Frontal cortex (tissue), 4 donors: ENCODE data around the gene BAX. TPM values are rescaled to one million over a fixed set of nuclear protein-coding genes. Genes with fewer than 3 reads are reported as not detected.

ENCODE experiments used
- DNase-seq, 2 donors: peaks; one replicate each; pipeline ENCODE4 v3.0.0; 2012; ENCODE audit warnings: low spot score in 2 of 2
- FAIRE-seq: peaks from 2 replicates; lab custom pipeline; 2012; peaks lifted over from hg19 to GRCh38; lab: Jason Lieb, UNC
- small RNA-seq: library from RNA; depleted of rRNA; stranded (forward); fragments of <200 nt; gene quantifications from one replicate; pipeline ENCODE3, GENCODE V24; 2014
- total RNA-seq: library from RNA; depleted of rRNA; stranded (reverse); fragments of >200 nt; gene quantifications from one replicate; pipeline ENCODE4 v1.2.3, GENCODE V29; 2014
- donor health status: control.
- donor health status: control.
- donor health status: control.

The BAX gene
- total RNA-seq, 1 donor from 2014 or later = 9.4 TPM

DNA sequence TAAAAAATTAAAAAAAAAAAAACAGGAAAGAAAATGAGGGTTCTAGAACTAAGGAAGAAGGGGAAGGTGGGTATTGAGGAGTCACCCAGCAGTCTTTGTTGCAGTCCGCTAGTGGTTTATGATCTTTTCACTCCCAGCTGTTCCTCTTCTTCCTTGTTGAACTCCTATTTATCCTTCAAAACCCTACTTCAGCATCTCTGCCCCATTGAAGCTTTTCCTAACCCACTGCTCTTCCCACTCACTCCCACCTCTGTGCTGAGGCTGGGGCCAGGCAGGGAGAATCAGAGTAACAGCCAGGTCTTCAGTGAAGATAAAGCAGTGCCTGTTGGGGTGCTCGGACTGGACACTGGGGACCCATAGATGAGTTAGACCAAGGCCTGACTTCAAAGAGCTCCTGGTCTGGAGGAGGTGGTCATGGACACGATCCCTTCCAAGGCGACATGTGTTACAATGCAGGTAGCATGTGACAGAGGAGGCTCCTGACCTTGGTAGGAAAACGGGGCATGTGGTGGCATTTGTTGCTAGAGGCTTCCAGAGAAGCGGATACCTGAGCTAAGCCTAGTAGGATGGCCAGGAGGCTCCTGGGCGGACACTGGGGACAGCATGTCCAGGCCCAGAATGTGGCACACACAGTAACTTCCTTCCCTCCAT is 50.4 kb downstream of the BAX start:
- DNase-seq = no peak
- no peak for FAIRE-seq

DNA sequence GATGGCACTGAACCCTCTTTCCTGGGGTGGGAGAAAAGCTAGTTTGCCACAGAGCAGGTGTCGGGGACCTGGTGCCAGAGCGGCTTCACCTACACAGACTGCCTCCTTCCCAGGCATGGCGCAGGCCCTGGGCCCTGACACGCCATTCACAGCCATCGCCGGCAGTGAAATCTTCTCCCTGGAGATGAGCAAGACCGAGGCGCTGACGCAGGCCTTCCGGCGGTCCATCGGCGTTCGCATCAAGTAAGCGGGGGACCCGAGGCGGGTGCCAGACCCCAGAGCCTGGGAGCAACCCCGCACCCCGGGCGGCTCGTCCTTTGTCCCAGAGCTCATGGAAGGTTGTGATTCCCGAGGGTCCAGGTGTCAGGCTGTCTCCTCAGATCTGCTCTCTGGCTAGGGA is 52.2 kb downstream of the BAX start:
- no peak for FAIRE-seq

DNA sequence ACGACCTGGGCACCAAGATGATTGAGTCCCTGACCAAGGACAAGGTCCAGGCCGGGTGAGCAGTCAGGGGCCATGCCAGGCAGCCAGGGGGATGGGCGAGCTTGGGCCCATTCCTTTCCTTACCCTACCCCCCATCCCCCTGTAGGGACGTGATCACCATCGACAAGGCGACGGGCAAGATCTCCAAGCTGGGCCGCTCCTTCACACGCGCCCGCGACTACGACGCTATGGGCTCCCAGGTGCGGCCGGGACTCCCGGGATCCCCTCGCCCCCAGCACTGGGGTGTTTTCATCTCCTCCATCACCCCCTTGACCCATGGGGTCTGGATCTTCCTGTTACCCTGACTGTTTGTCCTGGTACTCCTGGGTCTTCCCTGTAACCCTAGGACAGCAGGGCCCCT is 55.2 kb downstream of the BAX start:
- FAIRE-seq = no peak
- no peak for DNase-seq

More for the DNA sequence above, 52.2 kb downstream of the BAX start:
- no peak for DNase-seq

DNA sequence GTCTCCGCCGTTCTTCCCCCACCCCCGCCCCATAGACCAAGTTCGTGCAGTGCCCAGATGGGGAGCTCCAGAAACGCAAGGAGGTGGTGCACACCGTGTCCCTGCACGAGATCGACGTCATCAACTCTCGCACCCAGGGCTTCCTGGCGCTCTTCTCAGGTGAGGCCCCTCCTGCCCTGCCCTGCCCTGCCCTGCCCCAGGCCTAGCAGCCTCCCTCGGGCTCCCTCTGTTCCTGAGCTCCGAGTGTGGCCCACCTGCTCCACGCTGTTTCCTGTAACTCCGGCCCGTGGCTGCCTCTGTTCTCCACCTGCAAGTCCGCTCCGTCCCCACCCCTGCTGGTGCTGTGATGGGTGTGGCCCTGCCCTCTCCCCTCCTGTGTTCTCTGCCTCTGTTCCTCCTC is 55.8 kb downstream of the BAX start:
- DNase-seq = no peak
- FAIRE-seq = no peak

DNA sequence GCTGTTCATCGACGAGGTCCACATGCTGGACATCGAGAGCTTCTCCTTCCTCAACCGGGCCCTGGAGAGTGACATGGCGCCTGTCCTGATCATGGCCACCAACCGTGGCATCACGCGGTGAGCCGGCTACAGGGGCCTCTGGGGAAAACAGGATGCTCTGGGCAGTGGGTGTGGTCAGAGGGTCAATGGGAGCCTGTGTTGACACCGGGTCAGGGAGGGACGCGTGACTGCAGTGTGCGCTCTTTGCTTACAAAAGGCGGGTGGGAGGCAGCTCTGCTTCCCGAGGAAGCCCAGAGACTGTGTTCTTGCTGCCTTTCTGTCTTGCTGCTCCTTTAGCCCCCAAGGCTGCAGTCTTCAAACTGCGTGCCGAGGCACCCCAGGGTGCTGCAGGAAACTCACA is 56.5 kb downstream of the BAX start:
- FAIRE-seq (no peak), DNase-seq (no peak)

Small RNA genes lying within 50 kb of the gene (small RNA-seq; reads per million reads assigned to genes)
- not detected for gene AC026803.1
- not detected for gene MIR6798

Other genes with a start within 250 kb of the BAX start
- gene MAMSTR, start 235.2 kb upstream of the BAX start, total RNA-seq = 0.41 TPM
- gene RASIP1, start 214.3 kb upstream of the BAX start, total RNA-seq = 2.9 TPM
- not detected for gene IZUMO1, start 208.0 kb upstream of the BAX start, total RNA-seq
- 0.82 TPM for gene FUT1, start 202.2 kb upstream of the BAX start, total RNA-seq
- not detected for gene FGF21, start 199.4 kb upstream of the BAX start, total RNA-seq
- 11.4 TPM for gene BCAT2, start 143.8 kb upstream of the BAX start, total RNA-seq
- 1.2 TPM for gene HSD17B14, start 118.4 kb upstream of the BAX start, total RNA-seq
- 1.6 TPM for gene PLEKHA4, start 86.3 kb upstream of the BAX start, total RNA-seq
- gene PPP1R15A, start 82.5 kb upstream of the BAX start, total RNA-seq = 23.6 TPM
- gene TULP2, start 56.1 kb upstream of the BAX start, total RNA-seq = under 0.01 TPM
- gene NUCB1, start 54.6 kb upstream of the BAX start, total RNA-seq = 39.5 TPM
- not detected for gene DHDH, start 21.2 kb upstream of the BAX start, total RNA-seq
- 713 TPM for gene FTL, start 10.4 kb downstream of the BAX start, total RNA-seq
- 12.6 TPM for gene GYS1, start 38.4 kb downstream of the BAX start, total RNA-seq
- gene RUVBL2, start 39.0 kb downstream of the BAX start, total RNA-seq = 121 TPM
- not detected for gene LHB, start 62.2 kb downstream of the BAX start, total RNA-seq
- not detected for gene CGB3, start 69.5 kb downstream of the BAX start, total RNA-seq
- not detected for gene CGB2, start 77.0 kb downstream of the BAX start, total RNA-seq
- gene CGB1, start 82.0 kb downstream of the BAX start, total RNA-seq = not detected
- gene CGB5, start 89.0 kb downstream of the BAX start, total RNA-seq = not detected
- gene CGB8, start 94.2 kb downstream of the BAX start, total RNA-seq = not detected
- not detected for gene CGB7, start 102.9 kb downstream of the BAX start, total RNA-seq
- gene NTF4, start 109.9 kb downstream of the BAX start, total RNA-seq = not detected
- not detected for gene KCNA7, start 117.8 kb downstream of the BAX start, total RNA-seq
- gene SNRNP70, start 130.6 kb downstream of the BAX start, total RNA-seq = 99.5 TPM
- 31.0 TPM for gene LIN7B, start 159.5 kb downstream of the BAX start, total RNA-seq
- gene C19orf73, start 164.3 kb downstream of the BAX start, total RNA-seq = 1.2 TPM
- gene PPFIA3, start 164.7 kb downstream of the BAX start, total RNA-seq = 47.7 TPM
- 0.41 TPM for gene HRC, start 200.5 kb downstream of the BAX start, total RNA-seq
- gene TRPM4, start 202.9 kb downstream of the BAX start, total RNA-seq = 4.1 TPM